ENCODE measurements around the gene RPE.

Gene RPE

GRCh38 chr2:210003359-210003758 is 921 bp downstream of the RPE start:
- no peak for DNase-seq

- no peak for DNase-seq
These were observed 2.4 kb downstream of the RPE start for GRCh38 chr2:210004881-210005280.

GRCh38 chr2:210007895-210008294 is 5.5 kb downstream of the RPE start:
- DNase-seq = no peak

- DNase-seq = no peak
These were observed 6.7 kb downstream of the RPE start for GRCh38 chr2:210009126-210009525.

- DNase-seq = no peak
These were observed 7.5 kb downstream of the RPE start for GRCh38 chr2:210009896-210010295.

- DNase-seq = no peak
These were observed 17.7 kb downstream of the RPE start for GRCh38 chr2:210020138-210020537.

GRCh38 chr2:210022824-210023223 is 20.4 kb downstream of the RPE start:
- no peak for DNase-seq

GRCh38 chr2:210027608-210028007 is 25.2 kb downstream of the RPE start:
- DNase-seq = no peak

- no peak for DNase-seq
These were observed 25.7 kb downstream of the RPE start for GRCh38 chr2:210028178-210028577.

GRCh38 chr2:210034087-210034683 is 31.7 kb downstream of the RPE start:
- DNase-seq = no peak

GRCh38 chr2:210035679-210036078 is 33.2 kb downstream of the RPE start:
- DNase-seq = no peak

GRCh38 chr2:210038078-210038477 is 35.6 kb downstream of the RPE start:
- DNase-seq = no peak

- no peak for DNase-seq
These were observed 44.5 kb downstream of the RPE start for GRCh38 chr2:210046851-210047500.

- no peak for DNase-seq
These were observed 47.4 kb downstream of the RPE start for GRCh38 chr2:210049831-210050230.

GRCh38 chr2:210050885-210051284 is 48.4 kb downstream of the RPE start:
- no peak for DNase-seq

- DNase-seq = no peak
These were observed 52.3 kb downstream of the RPE start for GRCh38 chr2:210054696-210055095.

- no peak for DNase-seq
These were observed 53.4 kb downstream of the RPE start for GRCh38 chr2:210055825-210056224.

- no peak for DNase-seq
These were observed 60.9 kb downstream of the RPE start for GRCh38 chr2:210063306-210063705.
